OCI-LY3 (cell line): ENCODE measurements around the gene ZBTB1.

Source experiments
- EZH2phosphoT487 ChIP-seq: fragments of 200-600 bp; shearing (Covaris generic); IDR thresholded peaks from 2 replicates; pipeline ENCODE4 v1.6.1; 2018; ENCODE audit warnings: antibody characterized with exemption, mixed run types, low read depth
- TF ChIP-seq, protein P1 (sequence below): fragments of 200-600, 300-600 bp; sonication (generic); IDR thresholded peaks from 2 replicates; pipeline ENCODE4 v1.5.1; 2014; ENCODE audit warnings: antibody characterized with exemption, low read length, low read depth

GRCh38 chr14:64465191-64465822 lies 39.3 kb upstream of the ZBTB1 start, which contains the start of gene AKAP5:
- TF ChIP-seq, protein P1, sequence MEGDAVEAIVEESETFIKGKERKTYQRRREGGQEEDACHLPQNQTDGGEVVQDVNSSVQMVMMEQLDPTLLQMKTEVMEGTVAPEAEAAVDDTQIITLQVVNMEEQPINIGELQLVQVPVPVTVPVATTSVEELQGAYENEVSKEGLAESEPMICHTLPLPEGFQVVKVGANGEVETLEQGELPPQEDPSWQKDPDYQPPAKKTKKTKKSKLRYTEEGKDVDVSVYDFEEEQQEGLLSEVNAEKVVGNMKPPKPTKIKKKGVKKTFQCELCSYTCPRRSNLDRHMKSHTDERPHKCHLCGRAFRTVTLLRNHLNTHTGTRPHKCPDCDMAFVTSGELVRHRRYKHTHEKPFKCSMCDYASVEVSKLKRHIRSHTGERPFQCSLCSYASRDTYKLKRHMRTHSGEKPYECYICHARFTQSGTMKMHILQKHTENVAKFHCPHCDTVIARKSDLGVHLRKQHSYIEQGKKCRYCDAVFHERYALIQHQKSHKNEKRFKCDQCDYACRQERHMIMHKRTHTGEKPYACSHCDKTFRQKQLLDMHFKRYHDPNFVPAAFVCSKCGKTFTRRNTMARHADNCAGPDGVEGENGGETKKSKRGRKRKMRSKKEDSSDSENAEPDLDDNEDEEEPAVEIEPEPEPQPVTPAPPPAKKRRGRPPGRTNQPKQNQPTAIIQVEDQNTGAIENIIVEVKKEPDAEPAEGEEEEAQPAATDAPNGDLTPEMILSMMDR = no peak
- no peak for TF ChIP-seq EZH2phosphoT487
